IMR-90 (cell line): ENCODE results near the gene KCNMA1. TPM values are rescaled to one million over a fixed set of nuclear protein-coding genes. Genes with fewer than 3 reads are reported as not detected.

ENCODE experiments used
- ATAC-seq: fragments of 200-7000 bp; cut with Tn5 transposase; 2 replicates; pipeline ENCODE4 v1.9.1; 2020; ENCODE audit warnings: low read depth, mild to moderate bottlenecking, moderate library complexity
- BruUV-seq: library from RNA; stranded (reverse); fragments of 400-500 nt; replicated peaks from 2 replicates; lab custom pipeline; 2021; lab: Mats Ljungman, UMichigan
- CTCF ChIA-PET: fragments of 300-600 bp; formaldehyde crosslinking; extraction: SDS; loops from one replicate; lab custom pipeline; 2021; ENCODE audit warnings: antibody characterized with exemption; lab: Yijun Ruan, JAX
- POLR2A ChIA-PET: fragments of 300-600 bp; sonication (Branson Sonifier 250); formaldehyde crosslinking; loops from one replicate; lab custom pipeline; 2022; ENCODE audit warnings: antibody characterized with exemption; ENCODE audit not compliant: unreplicated experiment; lab: Charles Lee
- DNase-seq: peaks from one replicate; pipeline ENCODE4 v3.0.0; 2013
- H2AFZ ChIP-seq: replicated peaks from 2 replicates; pipeline ENCODE3; 2013; ENCODE audit warnings: low read length, mild to moderate bottlenecking; ENCODE audit not compliant: poor library complexity
- H2AK5ac ChIP-seq: 2 replicates; pipeline ENCODE4 v1.6.1; 2013; ENCODE audit warnings: low read depth, low read length, inconsistent platforms
- H2AK9ac ChIP-seq: replicated peaks from 2 replicates; pipeline ENCODE3; 2013; ENCODE audit warnings: mild to moderate bottlenecking, low read depth, low read length, moderate library complexity; ENCODE audit not compliant: poor library complexity
- H2BK120ac ChIP-seq: 2 replicates; pipeline ENCODE4 v1.6.1; 2013; ENCODE audit warnings: low read depth, low read length, inconsistent platforms
- H2BK15ac ChIP-seq: 3 replicates; pipeline ENCODE4 v1.6.1; 2013; ENCODE audit warnings: low read depth, low read length, inconsistent platforms
- H2BK20ac ChIP-seq: 2 replicates; pipeline ENCODE4 v1.6.1; 2013; ENCODE audit warnings: low read depth, mild to moderate bottlenecking, inconsistent platforms, low read length, moderate library complexity
- H2BK5ac ChIP-seq: 2 replicates; pipeline ENCODE4 v1.6.1; 2013; ENCODE audit warnings: mild to moderate bottlenecking, low read depth, low read length, inconsistent platforms; ENCODE audit not compliant: poor library complexity, severe bottlenecking
- H3K14ac ChIP-seq: replicated peaks from 2 replicates; pipeline ENCODE4 v1.6.1; 2013; ENCODE audit warnings: low read depth, low read length, inconsistent platforms
- H3K18ac ChIP-seq: 2 replicates; pipeline ENCODE4 v1.6.1; 2013; ENCODE audit warnings: low read depth, low read length, control low read depth
- H3K23ac ChIP-seq: 2 replicates; pipeline ENCODE4 v1.6.1; 2013; ENCODE audit warnings: low read depth, low read length, inconsistent platforms
- H3K27ac ChIP-seq: 2 replicates; pipeline ENCODE4 v1.5.1; 2013; ENCODE audit warnings: mild to moderate bottlenecking, control low read depth, low read length; ENCODE audit not compliant: insufficient read depth
- H3K27me3 ChIP-seq: 2 replicates; pipeline ENCODE4 v1.6.1; 2013; ENCODE audit warnings: low read length; ENCODE audit not compliant: control insufficient read depth, insufficient read depth
- H3K36me3 ChIP-seq: 2 replicates; pipeline ENCODE4 v1.6.1; 2013; ENCODE audit warnings: low read length, mixed read lengths; ENCODE audit not compliant: control insufficient read depth, insufficient read depth
- H3K4ac ChIP-seq: 2 replicates; pipeline ENCODE4 v1.6.1; 2013; ENCODE audit warnings: low read depth, low read length, inconsistent platforms
- H3K4me1 ChIP-seq: 2 replicates; pipeline ENCODE4 v1.6.1; 2013; ENCODE audit warnings: low read length, mixed read lengths; ENCODE audit not compliant: control insufficient read depth, insufficient read depth
- H3K4me2 ChIP-seq: 2 replicates; pipeline ENCODE4 v1.6.1; 2013; ENCODE audit warnings: low read depth, mild to moderate bottlenecking, control low read depth, low read length, moderate library complexity
- H3K4me3 ChIP-seq: 2 replicates; pipeline ENCODE4 v1.5.1; 2013; ENCODE audit warnings: low read depth, mild to moderate bottlenecking, control low read depth, low read length, moderate library complexity; ENCODE audit not compliant: insufficient read depth
- H3K56ac ChIP-seq: 2 replicates; pipeline ENCODE4 v1.6.1; 2013; ENCODE audit warnings: low read length, inconsistent platforms; ENCODE audit not compliant: insufficient read depth; ENCODE audit errors: extremely low read depth
- H3K79me1 ChIP-seq, 2 experiments: 2 replicates each; pipeline ENCODE4 v1.6.1; 2013; ENCODE audit warnings: low read length in 2 of 2, inconsistent platforms in 1 of 2, low read depth in 1 of 2
- H3K9ac ChIP-seq: 2 replicates; pipeline ENCODE4 v1.6.1; 2013; ENCODE audit warnings: low read depth, low read length, control low read depth
- H3K9me1 ChIP-seq: 2 replicates; pipeline ENCODE4 v1.6.1; 2013; ENCODE audit warnings: low read length, inconsistent platforms; ENCODE audit not compliant: insufficient read depth
- H3K9me3 ChIP-seq: 2 replicates; pipeline ENCODE4 v1.6.1; 2013; ENCODE audit warnings: low read length; ENCODE audit not compliant: control insufficient read depth, insufficient read depth
- H4K20me1 ChIP-seq: 2 replicates; pipeline ENCODE4 v1.6.1; 2013; ENCODE audit warnings: low read length, inconsistent platforms; ENCODE audit not compliant: insufficient read depth
- H4K5ac ChIP-seq: 2 replicates; pipeline ENCODE4 v1.6.1; 2013; ENCODE audit warnings: mild to moderate bottlenecking, low read depth, low read length, control low read depth
- H4K8ac ChIP-seq, 2 experiments: 2 replicates each; pipeline ENCODE4 v1.6.1; 2013; ENCODE audit warnings: low read depth in 2 of 2, low read length in 2 of 2, control low read depth in 1 of 2, inconsistent platforms in 1 of 2
- H4K91ac ChIP-seq: 2 replicates; pipeline ENCODE4 v1.6.1; 2013; ENCODE audit warnings: low read depth, low read length, inconsistent platforms; ENCODE audit not compliant: insufficient read depth
- BHLHE40 ChIP-seq: fragments of 150-350 bp; IDR thresholded peaks from 2 replicates; pipeline ENCODE4 v1.6.1; 2016; ENCODE audit warnings: mild to moderate bottlenecking, low read depth, low read length
- CEBPB ChIP-seq: IDR thresholded peaks from 2 replicates; pipeline ENCODE4 v1.6.1; 2012; ENCODE audit warnings: low read depth, low read length, improper control_type of control experiment
- CHD1 ChIP-seq: IDR thresholded peaks from 2 replicates; pipeline ENCODE4 v1.6.1; 2012; ENCODE audit warnings: low read depth, low read length, improper control_type of control experiment
- MAFK ChIP-seq: IDR thresholded peaks from 2 replicates; pipeline ENCODE4 v1.6.1; 2012; ENCODE audit warnings: low read depth, low read length, improper control_type of control experiment
- MAZ ChIP-seq: IDR thresholded peaks from 2 replicates; pipeline ENCODE4 v1.6.1; 2012; ENCODE audit warnings: low read depth, mild to moderate bottlenecking, low read length, improper control_type of control experiment, moderate library complexity, borderline replicate concordance
- MXI1 ChIP-seq: IDR thresholded peaks from 2 replicates; pipeline ENCODE4 v1.6.1; 2012; ENCODE audit warnings: low read depth, mild to moderate bottlenecking, low read length, moderate library complexity, borderline replicate concordance
- NFE2L2 ChIP-seq: fragments of 150-350 bp; IDR thresholded peaks from 2 replicates; pipeline ENCODE4 v1.6.1; 2016; ENCODE audit warnings: low read depth, mild to moderate bottlenecking, low read length
- POLR2A ChIP-seq: IDR thresholded peaks from 2 replicates; pipeline ENCODE4 v1.6.1; 2012; ENCODE audit warnings: mild to moderate bottlenecking, low read depth, low read length
- RAD21 ChIP-seq: IDR thresholded peaks from 2 replicates; pipeline ENCODE4 v1.6.1; 2012; ENCODE audit warnings: low read length, improper control_type of control experiment
- RCOR1 ChIP-seq: IDR thresholded peaks from 2 replicates; pipeline ENCODE4 v1.6.1; 2012; ENCODE audit warnings: mild to moderate bottlenecking, low read length, improper control_type of control experiment; ENCODE audit not compliant: insufficient replicate concordance
- RFX5 ChIP-seq: IDR thresholded peaks from 2 replicates; pipeline ENCODE4 v1.8.0; 2012; ENCODE audit warnings: low read depth, mild to moderate bottlenecking, low read length, moderate library complexity
- SMC3 ChIP-seq: fragments of 150-350 bp; IDR thresholded peaks from 2 replicates; pipeline ENCODE4 v1.6.1; 2016; ENCODE audit warnings: low read depth, mild to moderate bottlenecking, antibody characterized with exemption, low read length, moderate library complexity
- WGBS, 2 experiments: methylation state at CpG; one replicate each; pipeline versions ENCODE4 v1.1.5 to v1.1.7; 2013; ENCODE audit warnings: missing lambda C conversion rate in 2 of 2; ENCODE audit not compliant: insufficient read length in 1 of 2; ENCODE audit errors: extremely low coverage in 2 of 2; 5-methylcytosine and 5-hydroxymethylcytosine counted together
- dilution Hi-C: fragments of 300-500 bp; cut with HindIII; formaldehyde crosslinking; loops from one replicate; pipeline ENCODE4 v1.14.3; 2018; ENCODE audit warnings: low sequenced_read_pairs; ENCODE audit not compliant: unreplicated experiment
- in situ Hi-C: fragments of 300-500 bp; cut with MboI; formaldehyde crosslinking; loops from 3 replicates; pipeline ENCODE4 v1.14.3; 2019; ENCODE audit warnings: low sequenced_read_pairs, inconsistent platforms, mixed read lengths
- intact Hi-C: fragments of 100-400 bp; cut with micrococcal nuclease; formaldehyde crosslinking; loops from 2 replicates; pipeline ENCODE4 v1.10.0; 2022
- polyA plus RNA-seq, 3 experiments: library from polyadenylated mRNA; depleted of rRNA; stranded (reverse); fragments of >200 nt; gene quantifications; 2 replicates each; pipeline ENCODE4 v1.2.3, GENCODE V29; 2012; ENCODE audit warnings: low replicate concordance in 1 of 3
- total RNA-seq: library from RNA; depleted of rRNA; stranded (reverse); fragments of >200 nt; gene quantifications from 2 replicates; pipeline ENCODE4 v1.2.3, GENCODE V29; 2012
- TF ChIP-seq, protein P1 (sequence below): conservative IDR thresholded peaks from 2 replicates; pipeline ENCODE4 v1.5.1; 2012; ENCODE audit warnings: mild to moderate bottlenecking, low read depth, low read length, improper control_type of control experiment
- TF ChIP-seq, protein P2 (sequence below): fragments of 150-350 bp; IDR thresholded peaks from 2 replicates; pipeline ENCODE4 v1.6.1; 2016; ENCODE audit warnings: low read depth, mild to moderate bottlenecking, low read length, moderate library complexity, borderline replicate concordance
- TF ChIP-seq, protein P3 (sequence below): fragments of 150-350 bp; IDR thresholded peaks from 2 replicates; pipeline ENCODE4 v1.6.1; 2017; ENCODE audit warnings: mild to moderate bottlenecking, antibody characterized with exemption, low read length, low read depth

Gene KCNMA1
- total and polyA plus RNA-seq, 2 of the 4 experiments (the other 2 are of a cell fraction): 25.6 to 29.6 TPM

DNA sequence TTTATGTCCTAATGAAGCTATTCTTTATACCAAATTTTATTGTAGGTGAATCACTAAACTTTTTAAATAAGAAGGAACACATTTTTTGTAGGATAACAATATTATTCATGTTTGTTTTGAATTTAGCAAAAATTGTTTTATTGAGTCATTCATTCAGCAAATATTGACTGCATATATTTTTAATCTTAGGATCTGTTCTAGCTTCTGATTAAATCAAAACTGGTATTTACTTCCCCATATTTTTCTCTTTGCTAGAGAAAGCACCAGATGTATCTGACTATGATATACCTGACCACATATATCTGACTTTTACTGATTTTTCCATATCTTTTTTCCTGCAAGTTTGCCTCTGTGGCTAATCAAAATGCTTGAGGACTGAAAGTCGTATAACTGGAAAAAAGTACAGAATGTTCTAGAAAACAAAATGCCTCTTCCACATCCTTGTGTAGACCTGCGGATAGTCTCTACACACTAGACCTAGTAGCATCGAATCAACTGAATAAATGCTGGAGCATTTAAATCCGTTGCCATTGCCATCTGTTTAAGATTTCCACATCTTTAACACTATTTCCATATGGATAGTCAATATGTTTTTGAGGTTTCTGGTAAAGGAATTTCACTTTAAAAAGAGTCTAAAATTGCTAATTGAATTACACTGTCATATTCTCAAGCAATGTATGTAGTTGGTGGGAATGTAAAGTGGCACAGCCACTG is 594.7 kb downstream of the KCNMA1 start:
- Histone ChIP-seq H2BK5ac (no peak overlapping the region), H2AFZ (no peak overlapping the region), H2BK120ac (no peak overlapping the region), H4K20me1 (no peaks in the 10 kb centered on the region), H3K4me2 (no peak overlapping the region), H4K5ac (no peak overlapping the region), H2AK5ac (no peak overlapping the region), H4K91ac (no peak overlapping the region), H3K18ac (no peak overlapping the region), H3K4me3 (no peak overlapping the region), H3K9me3 (no peaks in the 10 kb centered on the region), H3K4ac (no peak overlapping the region), H4K8ac (no peak overlapping the region), H3K56ac (no peak overlapping the region), H3K4me1 (0 out of 2 replicates have a peak, but pooled peaks cover 2% of the 10 kb centered on the region), H3K9me1 (0 out of 2 replicates have a peak, but pooled peaks cover 6% of the 10 kb centered on the region), H3K9ac (no peak overlapping the region), H2BK15ac (no peak overlapping the region), H3K79me1 (no peaks in the 10 kb centered on the region), H2BK20ac (no peak overlapping the region), H3K36me3 (no peaks in the 10 kb centered on the region), H2AK9ac (no peak overlapping the region), H3K23ac (no peak overlapping the region), H3K27ac (no peak overlapping the region), H3K14ac (no peak overlapping the region), H3K27me3 (no peaks in the 10 kb centered on the region)
- CTCF ChIA-PET: interaction anchor here (0.7 kb wide), 1 partner anchor 30 kb away, joined by 4 read pairs; no protein-coding TSS in a partner anchor
- ATAC-seq (no peak), DNase-seq (no peak)
- intact Hi-C loops: no loop called here
- in situ Hi-C loops: no loop called here
- dilution Hi-C loops: no loop called here
- 100% methylated on average over 1 of the region's 4 CpGs; no CpG with 5 or more reads in 1 of the 2 experiments for WGBS, 2 experiments
- no peak for TF ChIP-seq MAZ
- TF ChIP-seq, protein P1, sequence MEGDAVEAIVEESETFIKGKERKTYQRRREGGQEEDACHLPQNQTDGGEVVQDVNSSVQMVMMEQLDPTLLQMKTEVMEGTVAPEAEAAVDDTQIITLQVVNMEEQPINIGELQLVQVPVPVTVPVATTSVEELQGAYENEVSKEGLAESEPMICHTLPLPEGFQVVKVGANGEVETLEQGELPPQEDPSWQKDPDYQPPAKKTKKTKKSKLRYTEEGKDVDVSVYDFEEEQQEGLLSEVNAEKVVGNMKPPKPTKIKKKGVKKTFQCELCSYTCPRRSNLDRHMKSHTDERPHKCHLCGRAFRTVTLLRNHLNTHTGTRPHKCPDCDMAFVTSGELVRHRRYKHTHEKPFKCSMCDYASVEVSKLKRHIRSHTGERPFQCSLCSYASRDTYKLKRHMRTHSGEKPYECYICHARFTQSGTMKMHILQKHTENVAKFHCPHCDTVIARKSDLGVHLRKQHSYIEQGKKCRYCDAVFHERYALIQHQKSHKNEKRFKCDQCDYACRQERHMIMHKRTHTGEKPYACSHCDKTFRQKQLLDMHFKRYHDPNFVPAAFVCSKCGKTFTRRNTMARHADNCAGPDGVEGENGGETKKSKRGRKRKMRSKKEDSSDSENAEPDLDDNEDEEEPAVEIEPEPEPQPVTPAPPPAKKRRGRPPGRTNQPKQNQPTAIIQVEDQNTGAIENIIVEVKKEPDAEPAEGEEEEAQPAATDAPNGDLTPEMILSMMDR: no peak
- TF ChIP-seq BHLHE40: no peak
- no peak for TF ChIP-seq RAD21
- no peak for TF ChIP-seq MXI1
- TF ChIP-seq RCOR1: no peak
- no peak for TF ChIP-seq CEBPB
- no peak for TF ChIP-seq RFX5
- no peak for TF ChIP-seq NFE2L2
- TF ChIP-seq MAFK: no peak
- TF ChIP-seq SMC3: no peak
- TF ChIP-seq, protein P2, sequence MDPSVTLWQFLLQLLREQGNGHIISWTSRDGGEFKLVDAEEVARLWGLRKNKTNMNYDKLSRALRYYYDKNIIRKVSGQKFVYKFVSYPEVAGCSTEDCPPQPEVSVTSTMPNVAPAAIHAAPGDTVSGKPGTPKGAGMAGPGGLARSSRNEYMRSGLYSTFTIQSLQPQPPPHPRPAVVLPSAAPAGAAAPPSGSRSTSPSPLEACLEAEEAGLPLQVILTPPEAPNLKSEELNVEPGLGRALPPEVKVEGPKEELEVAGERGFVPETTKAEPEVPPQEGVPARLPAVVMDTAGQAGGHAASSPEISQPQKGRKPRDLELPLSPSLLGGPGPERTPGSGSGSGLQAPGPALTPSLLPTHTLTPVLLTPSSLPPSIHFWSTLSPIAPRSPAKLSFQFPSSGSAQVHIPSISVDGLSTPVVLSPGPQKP: no peak
- TF ChIP-seq CHD1: no peak
- TF ChIP-seq, protein P3, sequence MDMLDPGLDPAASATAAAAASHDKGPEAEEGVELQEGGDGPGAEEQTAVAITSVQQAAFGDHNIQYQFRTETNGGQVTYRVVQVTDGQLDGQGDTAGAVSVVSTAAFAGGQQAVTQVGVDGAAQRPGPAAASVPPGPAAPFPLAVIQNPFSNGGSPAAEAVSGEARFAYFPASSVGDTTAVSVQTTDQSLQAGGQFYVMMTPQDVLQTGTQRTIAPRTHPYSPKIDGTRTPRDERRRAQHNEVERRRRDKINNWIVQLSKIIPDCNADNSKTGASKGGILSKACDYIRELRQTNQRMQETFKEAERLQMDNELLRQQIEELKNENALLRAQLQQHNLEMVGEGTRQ: no peak
- no peak for TF ChIP-seq POLR2A
- POLR2A ChIA-PET: no interaction called here
- BruUV-seq: no TSS peak
